Measurements from ENCODE around the gene AGFG2. TPM values are rescaled to one million over a fixed set of nuclear protein-coding genes. Genes with fewer than 3 reads are reported as not detected.
"Not testable (repeated sequence)": the region's sequence is repeated elsewhere in the genome, so short reads cannot be mapped to it uniquely, and the experiment has no call there.

AGFG2 gene
- total RNA-seq, 2 experiments from 2014 or later = 52.4 to 55.4 TPM

- H3K4me3 Mint-ChIP-seq = peak overlapping the region; percentile 100
- DNase-seq = peak; percentile 34
- H3K9me3 Mint-ChIP-seq = no peaks in the 10 kb centered on the region
- H3K4me1 Mint-ChIP-seq = peaks cover 47% of the 10 kb centered on the region
- peak overlapping the region; percentile 98 for H3K27ac Mint-ChIP-seq
- H3K36me3 Mint-ChIP-seq = peaks cover 37% of the 10 kb centered on the region
- no peaks in the 10 kb centered on the region for H3K27me3 Mint-ChIP-seq
These were observed 518 bp downstream of the AGFG2 start for GRCh38 chr7:100539436-100540006.

DNA sequence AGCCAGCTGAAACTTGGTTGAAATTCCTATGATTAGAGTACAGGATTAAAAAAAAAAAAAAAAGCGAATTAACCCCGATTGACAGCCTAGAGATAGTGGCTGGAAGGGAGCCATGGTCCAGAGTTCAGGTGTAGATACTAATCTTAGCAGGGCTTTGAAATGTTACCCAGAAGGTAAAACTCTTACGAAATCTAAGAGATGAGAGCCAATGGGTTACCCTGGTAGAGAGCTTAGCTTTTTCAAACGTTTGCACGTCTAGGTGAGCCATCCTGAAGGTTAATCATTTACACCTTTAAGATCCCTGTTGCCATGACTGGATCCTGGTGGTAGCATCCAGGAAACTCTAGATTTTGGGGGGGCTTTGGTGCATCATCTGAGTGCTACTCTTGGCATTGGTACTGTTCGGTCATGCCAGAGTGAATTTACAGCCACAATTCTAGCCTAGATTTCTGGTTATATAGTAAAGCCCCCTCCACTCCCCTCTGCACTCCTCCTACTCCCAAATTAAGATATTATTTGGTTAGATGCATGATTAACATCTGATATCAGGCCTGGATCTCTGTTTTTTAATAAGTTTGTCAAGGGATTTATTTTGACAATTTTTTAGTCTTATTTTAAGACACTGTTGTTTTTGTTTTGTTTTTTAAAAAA lies 1.2 kb downstream of the AGFG2 start:
- H3K27ac Mint-ChIP-seq = peak overlapping the region; percentile 72
- peaks cover 54% of the 10 kb centered on the region for H3K4me1 Mint-ChIP-seq
- peak overlapping the region; percentile 100 for H3K4me3 Mint-ChIP-seq
- H3K36me3 Mint-ChIP-seq = peaks cover 37% of the 10 kb centered on the region
- H3K9me3 Mint-ChIP-seq = no peaks in the 10 kb centered on the region
- no peaks in the 10 kb centered on the region for H3K27me3 Mint-ChIP-seq
- DNase-seq = no peak

GRCh38 chr7:100541309-100541708 lies 2.3 kb downstream of the AGFG2 start:
- H3K27me3 Mint-ChIP-seq, H3K9me3 Mint-ChIP-seq, DNase-seq: not testable (repeated sequence)
- Mint-ChIP-seq H3K36me3 (peaks cover 38% of the 10 kb centered on the region), H3K27ac (peak overlapping the region; percentile 55), H3K4me3 (peak overlapping the region; percentile 100), H3K4me1 (peaks cover 63% of the 10 kb centered on the region)

DNA sequence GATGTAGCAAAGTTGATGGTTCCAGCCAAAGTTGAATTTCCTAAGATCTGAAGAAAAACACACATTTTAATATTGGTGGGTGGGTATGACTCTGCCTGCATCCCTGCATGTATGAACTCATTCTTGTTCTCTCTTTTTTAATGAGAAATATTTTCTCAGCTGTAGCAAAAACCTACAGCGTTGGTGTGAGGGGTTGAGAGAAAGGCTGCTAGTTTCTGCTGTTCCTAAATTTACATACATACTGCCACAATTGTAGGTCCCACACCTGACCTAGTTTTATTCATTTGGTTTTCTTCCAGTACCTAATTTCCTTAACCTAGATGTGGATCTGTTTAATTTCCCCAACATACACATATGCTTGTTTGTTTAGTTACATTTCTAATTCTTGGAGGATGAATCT lies 4.6 kb downstream of the AGFG2 start:
- Mint-ChIP-seq H3K27me3 (no peaks in the 10 kb centered on the region), H3K36me3 (peaks cover 53% of the 10 kb centered on the region), H3K4me1 (peaks cover 77% of the 10 kb centered on the region), H3K27ac (peak overlapping the region; percentile 99), H3K9me3 (no peaks in the 10 kb centered on the region), H3K4me3 (peak overlapping the region; percentile 76)
- DNase-seq = no peak

GRCh38 chr7:100544386-100544785 lies 5.4 kb downstream of the AGFG2 start:
- Mint-ChIP-seq H3K9me3 (no peaks in the 10 kb centered on the region), H3K4me3 (peak overlapping the region; percentile 76), H3K4me1 (peaks cover 82% of the 10 kb centered on the region), H3K27ac (peak overlapping the region; percentile 99), H3K36me3 (peaks cover 56% of the 10 kb centered on the region), H3K27me3 (no peaks in the 10 kb centered on the region)
- DNase-seq = no peak

DNA sequence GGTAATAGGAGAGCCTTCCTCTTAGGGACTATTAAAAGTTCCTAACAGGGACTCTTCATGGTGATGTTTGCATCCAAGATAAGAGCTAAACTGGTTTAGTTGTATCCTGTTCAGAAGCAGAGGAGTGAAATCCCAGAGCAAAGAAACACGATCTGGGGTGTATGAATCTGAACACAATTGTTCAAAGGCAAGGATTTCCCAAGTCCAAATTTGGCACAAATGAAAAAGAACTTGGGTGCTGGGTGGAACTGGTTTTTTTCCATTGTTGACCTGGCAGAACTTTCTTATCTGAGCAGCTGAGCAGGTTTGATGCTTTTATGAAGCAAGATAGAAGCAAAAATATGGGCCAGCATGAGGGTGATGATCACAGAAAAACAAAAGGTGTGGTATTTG lies 6.0 kb downstream of the AGFG2 start:
- DNase-seq = no peak
- Mint-ChIP-seq H3K4me1 (peaks cover 86% of the 10 kb centered on the region), H3K9me3 (no peaks in the 10 kb centered on the region), H3K27ac (peak overlapping the region; percentile 99), H3K27me3 (no peaks in the 10 kb centered on the region), H3K4me3 (peak overlapping the region; percentile 76), H3K36me3 (peaks cover 56% of the 10 kb centered on the region)

DNA sequence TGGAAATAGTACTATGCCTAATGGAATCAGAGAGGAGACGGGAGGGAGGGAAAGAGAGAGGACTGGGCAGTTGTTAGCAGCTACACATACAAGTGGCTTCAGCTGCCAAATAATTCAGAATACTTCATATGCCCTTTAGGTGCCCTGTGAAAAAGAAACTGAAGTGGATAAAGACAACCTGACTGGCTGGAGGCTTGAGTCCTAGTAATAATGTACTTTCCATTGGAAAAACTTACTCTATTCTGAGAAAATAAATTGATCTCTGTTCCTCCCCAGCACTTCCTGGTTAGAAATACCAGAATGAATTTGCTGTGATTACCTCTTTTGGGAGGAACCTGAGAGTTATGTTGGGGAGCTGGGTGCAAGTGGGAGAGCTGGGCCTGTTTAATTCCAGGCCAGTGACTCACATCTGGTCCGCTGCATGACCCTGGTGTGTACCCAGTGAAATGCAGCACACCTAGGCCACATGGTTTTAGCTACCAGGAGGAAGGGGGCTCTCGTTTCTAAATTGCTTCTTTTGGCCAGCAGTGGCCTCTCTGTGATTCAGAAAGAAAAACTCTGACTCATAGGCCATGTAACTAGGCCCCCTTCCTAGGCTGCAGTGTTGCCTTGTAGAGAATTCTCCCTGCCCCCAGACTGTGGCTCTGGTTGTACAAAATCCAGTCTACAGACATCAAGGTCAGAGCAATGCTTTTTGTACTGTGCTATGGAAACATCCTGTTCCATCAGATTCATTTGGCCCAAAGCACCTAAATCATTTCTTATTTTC lies 6.5 kb downstream of the AGFG2 start:
- peak overlapping the region; percentile 82 for H3K4me3 Mint-ChIP-seq
- peaks cover 88% of the 10 kb centered on the region for H3K4me1 Mint-ChIP-seq
- DNase-seq = peak; percentile 78
- peaks cover 57% of the 10 kb centered on the region for H3K36me3 Mint-ChIP-seq
- H3K27me3 Mint-ChIP-seq = no peaks in the 10 kb centered on the region
- H3K9me3 Mint-ChIP-seq = no peaks in the 10 kb centered on the region
- peak overlapping the region; percentile 99 for H3K27ac Mint-ChIP-seq

DNA sequence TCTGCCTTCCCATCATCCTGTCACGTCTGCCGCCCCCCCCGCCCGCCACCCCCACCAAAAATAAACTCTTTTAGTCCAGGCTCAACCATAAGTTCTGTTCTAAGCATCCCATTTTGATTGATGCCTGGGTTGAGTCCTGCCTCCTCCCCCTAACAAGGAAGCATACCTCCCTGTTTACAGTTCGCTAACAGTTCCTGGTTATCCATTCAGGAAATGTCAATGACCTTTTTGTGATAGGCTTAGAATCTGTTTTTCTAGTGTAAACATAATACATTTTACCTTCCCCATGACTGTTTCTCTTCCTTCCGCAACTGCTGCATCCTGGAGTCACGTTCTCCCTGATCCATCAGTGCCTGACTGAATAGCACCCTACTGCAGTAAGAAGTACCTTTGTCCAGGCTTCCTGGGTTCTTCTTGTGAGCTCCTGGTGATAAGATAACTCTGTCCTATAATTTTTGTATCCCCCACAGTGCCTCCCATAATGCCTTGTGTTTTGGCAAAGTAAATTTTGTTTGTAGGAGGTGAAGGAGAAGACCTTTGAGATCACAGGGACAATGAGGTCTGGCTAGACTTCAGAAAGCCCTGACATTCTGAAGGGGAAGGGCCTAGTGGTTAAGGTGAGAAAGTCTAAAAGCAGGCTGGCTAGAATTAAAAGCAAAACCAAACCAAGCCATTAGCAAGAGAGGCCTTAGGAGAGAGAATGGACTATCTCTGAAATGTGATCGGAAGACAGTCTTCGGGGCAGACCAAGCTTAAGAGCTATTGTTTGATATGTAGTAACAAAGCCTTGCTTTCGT lies 7.3 kb downstream of the AGFG2 start:
- Mint-ChIP-seq H3K4me1 (peaks cover 84% of the 10 kb centered on the region), H3K36me3 (peaks cover 52% of the 10 kb centered on the region), H3K27ac (peak overlapping the region; percentile 99), H3K27me3 (no peaks in the 10 kb centered on the region), H3K4me3 (peak overlapping the region; percentile 82), H3K9me3 (no peaks in the 10 kb centered on the region)
- peak; percentile 42 for DNase-seq

DNA sequence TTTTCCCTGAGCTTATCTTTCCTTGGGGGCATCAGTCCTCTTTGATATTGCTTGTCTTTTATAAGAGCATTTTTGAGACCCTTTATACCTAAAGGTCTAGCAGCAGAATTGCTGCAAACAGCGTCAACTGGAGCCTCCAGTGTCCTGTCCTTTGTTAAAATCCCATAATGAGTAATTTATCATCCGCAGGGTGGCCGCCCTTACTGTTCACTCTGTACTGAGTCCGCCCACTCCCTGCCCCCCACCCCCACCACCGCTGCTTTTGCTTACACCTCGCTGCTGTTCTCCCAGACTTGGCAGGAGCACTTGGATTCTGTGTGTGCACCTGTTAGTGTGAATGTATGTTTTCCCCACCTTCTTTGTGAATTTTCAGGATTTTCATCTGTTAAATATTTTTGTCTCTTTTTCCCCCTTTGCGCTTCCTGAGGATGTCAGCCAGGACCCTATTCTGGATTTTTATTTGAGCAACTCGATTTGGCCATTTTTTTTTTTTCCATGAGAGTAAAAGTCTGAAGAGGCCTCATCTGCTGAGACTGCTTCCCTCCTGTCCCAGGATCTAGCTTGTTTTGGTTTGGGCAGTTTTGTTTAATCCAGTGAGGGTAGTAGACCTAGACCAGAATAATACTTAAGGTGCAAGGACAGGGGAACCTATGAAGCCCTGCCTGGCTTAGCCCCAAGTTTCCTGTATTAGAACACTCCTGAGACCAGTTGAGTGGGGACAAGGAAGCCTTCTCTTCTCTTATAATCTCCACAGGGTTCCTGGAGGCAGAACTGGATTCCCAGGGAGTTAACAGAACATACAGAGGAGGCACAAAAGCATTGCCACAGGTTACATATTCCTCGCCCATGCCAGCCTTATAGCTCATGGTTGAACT lies 8.2 kb downstream of the AGFG2 start:
- H3K27ac Mint-ChIP-seq = peak overlapping the region; percentile 99
- no peaks in the 10 kb centered on the region for H3K9me3 Mint-ChIP-seq
- H3K36me3 Mint-ChIP-seq = peaks cover 48% of the 10 kb centered on the region
- no peak for DNase-seq
- H3K27me3 Mint-ChIP-seq = no peaks in the 10 kb centered on the region
- peaks cover 77% of the 10 kb centered on the region for H3K4me1 Mint-ChIP-seq
- H3K4me3 Mint-ChIP-seq = peak overlapping the region; percentile 82

- H3K9me3 Mint-ChIP-seq = no peaks in the 10 kb centered on the region
- peaks cover 47% of the 10 kb centered on the region for H3K36me3 Mint-ChIP-seq
- peaks cover 71% of the 10 kb centered on the region for H3K4me1 Mint-ChIP-seq
- no peaks in the 10 kb centered on the region for H3K27me3 Mint-ChIP-seq
- peak overlapping the region; percentile 82 for H3K4me3 Mint-ChIP-seq
- peak overlapping the region; percentile 99 for H3K27ac Mint-ChIP-seq
- DNase-seq = no peak
These were observed 8.9 kb downstream of the AGFG2 start for GRCh38 chr7:100547872-100548271.

DNA sequence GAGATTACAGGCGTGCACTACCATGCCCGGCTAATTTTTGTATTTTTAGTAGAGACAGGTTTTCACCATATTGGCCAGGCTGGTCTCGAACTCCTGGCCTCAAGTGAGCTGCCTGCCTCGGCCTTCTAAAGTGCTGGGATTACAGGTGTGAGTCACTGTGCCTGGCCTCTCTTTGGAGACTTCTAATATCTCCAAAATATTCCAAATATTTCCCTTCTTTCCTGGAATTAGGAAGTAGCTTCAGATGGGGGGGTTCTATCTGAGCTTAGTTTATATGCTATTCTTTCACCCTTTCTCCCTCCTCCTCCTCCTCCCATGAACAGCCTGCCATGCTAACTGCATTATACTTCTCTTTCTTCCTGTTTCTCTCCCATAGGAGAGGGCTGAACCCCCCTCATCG lies 9.4 kb downstream of the AGFG2 start:
- Mint-ChIP-seq H3K4me3 (peak overlapping the region; percentile 41), H3K27ac (peak overlapping the region; percentile 99), H3K4me1 (peaks cover 66% of the 10 kb centered on the region), H3K36me3 (peaks cover 46% of the 10 kb centered on the region)
- H3K27me3 Mint-ChIP-seq, H3K9me3 Mint-ChIP-seq, DNase-seq: not testable (repeated sequence)

DNA sequence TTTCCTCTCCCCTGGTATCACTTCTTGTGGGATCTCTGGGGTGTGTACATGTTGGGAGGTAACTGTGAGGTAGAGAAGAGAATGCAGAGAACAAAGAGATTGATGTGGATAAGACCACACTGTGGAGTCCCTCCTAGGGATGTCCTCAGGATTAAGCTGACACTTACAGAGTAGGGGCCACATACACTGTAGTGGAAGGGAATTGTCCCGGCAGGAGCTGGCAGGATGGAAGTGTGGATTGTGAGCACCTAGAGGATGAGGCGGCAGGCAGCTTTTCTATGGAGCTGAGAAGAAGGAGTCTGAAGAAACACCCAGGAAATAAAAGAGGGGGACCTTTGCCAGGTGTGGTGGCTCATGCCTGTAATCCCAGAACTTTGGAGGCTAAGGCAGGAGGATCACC lies 13.5 kb downstream of the AGFG2 start:
- Mint-ChIP-seq H3K27ac (no peak overlapping the region), H3K9me3 (no peaks in the 10 kb centered on the region), H3K36me3 (peaks cover 42% of the 10 kb centered on the region), H3K27me3 (no peaks in the 10 kb centered on the region), H3K4me3 (no peak overlapping the region), H3K4me1 (peaks cover 32% of the 10 kb centered on the region)
- DNase-seq = no peak

DNA sequence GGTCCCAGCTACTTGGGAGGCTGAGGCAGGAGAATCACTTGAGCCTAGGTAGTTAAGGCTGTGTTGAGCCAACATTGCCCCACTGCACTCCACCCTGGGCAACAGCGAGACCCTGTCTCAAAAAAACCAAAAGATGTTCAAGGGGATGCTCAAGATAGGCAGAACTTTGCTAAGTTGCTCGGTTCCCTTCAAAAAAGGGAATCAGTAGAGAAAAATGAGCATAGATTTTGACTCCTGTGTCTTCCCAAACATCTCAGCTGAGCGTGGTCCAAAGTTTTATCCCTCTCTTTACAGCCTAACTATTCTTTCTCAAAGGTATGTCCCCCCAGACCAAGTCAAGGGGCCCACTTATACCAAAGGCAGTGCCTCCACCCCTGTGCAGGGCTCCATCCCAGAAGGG lies 14.0 kb downstream of the AGFG2 start:
- Mint-ChIP-seq H3K27ac (peak overlapping the region; percentile 56), H3K4me3 (no peak overlapping the region)
- no peak for DNase-seq

GRCh38 chr7:100555701-100556100 lies 16.7 kb downstream of the AGFG2 start:
- peak overlapping the region; percentile 14 for H3K27ac Mint-ChIP-seq
- DNase-seq = no peak
- H3K9me3 Mint-ChIP-seq = no peaks in the 10 kb centered on the region
- H3K36me3 Mint-ChIP-seq = peaks cover 17% of the 10 kb centered on the region
- peaks cover 10% of the 10 kb centered on the region for H3K4me1 Mint-ChIP-seq
- H3K4me3 Mint-ChIP-seq = no peak overlapping the region
- H3K27me3 Mint-ChIP-seq = no peaks in the 10 kb centered on the region

More for the DNA sequence above, 14.0 kb downstream of the AGFG2 start:
- H3K4me1 Mint-ChIP-seq = peaks cover 27% of the 10 kb centered on the region
- H3K36me3 Mint-ChIP-seq = peaks cover 37% of the 10 kb centered on the region
- H3K9me3 Mint-ChIP-seq = no peaks in the 10 kb centered on the region
- no peaks in the 10 kb centered on the region for H3K27me3 Mint-ChIP-seq

Data from activated naive CD8-positive, alpha-beta T cell treated with anti-CD3 and anti-CD28 coated beads for 36 hours (primary cell).